DMS79 treated with DMSO at 0.1 percent for 48 hours (cell line): ENCODE measurements around the gene GPSM1.

Experiments
- DNase-seq: peaks from one replicate; lab custom pipeline; 2025; lab: John Stamatoyannopoulos, UW

Gene GPSM1

DNA sequence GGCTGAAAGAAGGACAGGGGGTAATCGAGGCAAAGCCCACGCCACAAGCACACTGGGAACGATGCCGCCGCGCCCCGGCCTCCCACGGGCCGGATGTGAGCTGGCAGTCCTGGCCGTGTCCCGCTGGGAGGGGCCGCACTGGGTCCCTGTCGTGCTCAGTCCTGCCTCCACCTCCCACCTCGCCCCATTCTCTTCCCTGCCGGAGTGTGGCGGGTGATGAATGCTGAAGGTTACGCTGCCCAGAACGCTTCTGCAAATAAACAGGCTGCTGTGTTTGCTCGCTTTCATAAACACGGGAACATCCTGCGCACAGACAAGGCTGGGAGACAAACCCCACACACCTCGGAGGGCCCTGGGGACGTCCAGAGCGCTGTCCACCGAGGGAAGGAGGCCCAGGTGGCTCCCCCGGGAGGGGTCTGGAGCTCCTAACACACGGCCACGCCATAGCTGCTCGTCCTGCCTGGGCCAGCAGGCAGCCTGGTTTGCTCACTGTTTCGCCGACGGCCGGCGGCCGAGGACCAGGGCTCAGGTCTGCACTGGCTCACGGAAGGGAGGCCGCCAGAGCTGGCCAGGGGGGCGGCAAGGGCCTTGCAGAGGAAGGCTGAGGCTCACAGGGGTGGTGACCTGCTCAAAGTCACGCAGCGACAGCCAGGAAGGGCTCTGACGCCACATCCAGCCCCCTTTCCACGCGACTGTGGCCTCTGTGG lies 33.9 kb downstream of the GPSM1 start:
- DNase-seq: no peak

DNA sequence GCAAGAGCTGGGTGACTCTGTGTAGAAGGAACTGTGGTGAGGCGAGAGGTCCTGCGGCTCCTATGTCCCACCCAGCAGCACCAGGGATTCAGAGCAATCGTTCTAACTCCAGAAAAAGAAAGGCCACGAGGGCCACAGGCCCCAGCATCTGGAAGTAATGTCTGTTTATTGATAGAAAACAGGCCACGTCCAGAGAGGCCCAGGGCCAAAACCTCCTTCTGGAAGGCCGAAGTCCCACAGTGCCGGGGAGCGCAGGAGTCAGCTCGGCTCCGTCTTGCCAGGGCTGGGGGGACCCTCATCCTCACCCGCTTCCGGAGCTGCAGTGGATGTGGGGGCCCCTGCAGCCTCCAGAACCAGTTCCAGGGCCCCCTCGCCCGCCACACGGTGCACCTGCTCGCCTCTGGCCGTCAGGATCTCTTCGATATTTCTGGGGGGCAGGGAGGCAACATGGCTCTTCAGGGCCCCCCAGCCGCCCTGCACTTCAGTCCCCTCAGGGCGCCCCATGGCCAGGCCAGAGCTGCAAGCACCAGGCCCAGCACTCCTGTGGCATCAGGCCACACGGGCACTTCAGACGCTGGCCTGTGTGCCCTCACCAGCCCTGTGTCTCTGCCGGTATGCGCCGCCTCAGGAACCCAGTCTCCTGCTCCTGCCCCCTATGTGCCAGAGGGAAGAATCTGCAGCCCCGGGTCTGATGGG lies 34.6 kb downstream of the GPSM1 start:
- no peak for DNase-seq

DNA sequence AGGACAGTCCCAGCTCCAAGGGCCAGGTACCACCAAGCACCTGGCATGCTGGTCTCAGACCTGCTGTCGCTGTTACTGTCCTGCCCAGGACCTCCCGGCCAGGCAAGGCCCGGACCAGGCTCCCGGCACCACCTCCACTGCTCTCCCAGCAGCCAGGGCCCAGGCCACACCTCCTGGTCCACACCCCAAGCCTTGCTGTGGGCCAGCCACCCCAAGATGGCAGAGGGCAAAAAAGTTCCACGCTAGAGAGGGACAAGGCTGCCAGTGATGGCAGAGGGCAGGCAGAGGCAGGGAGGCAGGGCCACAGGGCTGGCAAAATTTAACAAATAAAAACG lies 35.1 kb downstream of the GPSM1 start:
- no peak for DNase-seq

DNA sequence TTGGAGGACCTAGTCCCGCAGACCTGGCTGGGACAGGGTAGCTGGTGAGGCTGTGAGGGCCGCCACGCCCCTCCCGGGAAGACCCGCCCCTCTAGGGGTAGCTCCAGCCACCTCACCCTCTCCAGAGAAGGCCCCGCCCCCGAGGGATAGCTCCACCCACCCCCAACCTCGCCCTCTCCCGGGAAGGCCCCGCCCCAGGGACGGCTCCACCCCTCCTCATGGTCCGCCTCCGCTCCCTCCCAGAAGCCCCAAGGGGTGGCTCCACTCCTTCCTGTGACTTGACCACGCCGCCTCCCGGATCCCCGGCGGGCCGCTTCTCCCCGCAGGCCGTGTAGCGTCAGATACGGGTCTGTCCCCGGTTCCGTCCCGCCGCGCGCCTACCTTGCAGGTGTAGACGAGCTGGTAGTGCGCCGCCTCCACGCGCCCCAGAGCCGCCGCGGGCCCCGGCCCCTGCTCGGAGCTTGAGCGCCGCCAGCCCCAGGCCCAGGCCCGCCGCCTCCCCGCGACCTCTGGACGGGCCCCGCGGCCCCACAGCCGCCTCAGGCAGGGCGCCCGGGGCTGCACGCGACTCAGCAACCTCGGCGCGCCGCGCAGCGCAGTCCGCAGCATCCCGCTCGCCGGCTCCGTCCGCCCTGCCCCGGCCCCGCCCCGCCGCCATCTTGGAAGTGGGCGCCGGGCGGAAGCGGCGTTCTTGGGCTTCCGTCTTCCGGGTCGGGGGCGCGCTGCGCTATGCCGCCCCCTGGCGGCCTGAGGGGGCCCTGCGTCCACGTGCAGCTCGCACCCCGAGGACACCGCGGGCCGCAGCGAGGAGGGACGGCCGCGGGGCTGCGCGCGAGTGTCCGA lies 36.0 kb downstream of the GPSM1 start, which contains the start of gene DNLZ:
Gene DNLZ (minus strand): TSS at position 639 of the 843 bp plus-strand sequence. CDS start 30 bp downstream, at position 609.
- DNase-seq: peak; percentile 78

DNA sequence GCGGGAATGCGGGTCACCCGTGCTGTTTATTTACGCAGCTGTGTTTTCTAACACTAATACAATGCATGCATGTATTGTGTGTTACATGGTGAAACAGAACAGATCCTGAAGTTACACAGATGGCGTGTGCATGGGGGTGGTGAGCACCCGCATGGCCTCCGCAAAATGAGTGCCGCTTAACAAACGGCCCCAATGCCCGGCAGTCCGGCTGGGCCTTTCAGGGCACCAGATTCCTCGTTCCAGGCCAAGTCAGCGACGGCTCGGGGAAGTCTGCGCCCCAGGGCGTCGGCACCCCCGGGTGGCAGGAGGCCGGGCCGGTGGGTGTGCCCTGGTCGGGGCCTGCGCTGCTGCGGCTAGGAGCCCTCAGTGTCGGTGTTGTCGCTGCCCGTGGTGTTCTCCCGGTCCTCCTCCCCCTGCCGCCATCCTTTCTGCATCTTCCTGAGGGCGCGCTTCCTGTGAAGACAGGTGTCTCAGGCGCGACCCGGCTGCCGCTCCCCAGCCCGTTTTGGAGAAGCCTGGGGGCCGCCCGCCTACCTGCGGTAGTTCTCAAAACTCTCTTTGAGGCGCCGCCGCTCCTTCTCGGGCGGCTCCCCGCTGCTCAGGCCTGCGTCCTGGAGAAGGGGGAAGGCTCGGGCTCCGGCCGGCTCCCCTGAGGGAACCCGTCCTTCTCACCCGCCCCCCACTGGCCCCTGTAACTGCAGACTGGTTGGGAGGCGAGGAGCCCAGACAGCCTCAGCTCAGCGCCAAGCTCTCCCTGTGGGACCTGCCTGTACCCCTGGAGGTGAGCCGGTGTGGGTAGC lies 36.8 kb downstream of the GPSM1 start:
- peak; percentile 72 for DNase-seq

DNA sequence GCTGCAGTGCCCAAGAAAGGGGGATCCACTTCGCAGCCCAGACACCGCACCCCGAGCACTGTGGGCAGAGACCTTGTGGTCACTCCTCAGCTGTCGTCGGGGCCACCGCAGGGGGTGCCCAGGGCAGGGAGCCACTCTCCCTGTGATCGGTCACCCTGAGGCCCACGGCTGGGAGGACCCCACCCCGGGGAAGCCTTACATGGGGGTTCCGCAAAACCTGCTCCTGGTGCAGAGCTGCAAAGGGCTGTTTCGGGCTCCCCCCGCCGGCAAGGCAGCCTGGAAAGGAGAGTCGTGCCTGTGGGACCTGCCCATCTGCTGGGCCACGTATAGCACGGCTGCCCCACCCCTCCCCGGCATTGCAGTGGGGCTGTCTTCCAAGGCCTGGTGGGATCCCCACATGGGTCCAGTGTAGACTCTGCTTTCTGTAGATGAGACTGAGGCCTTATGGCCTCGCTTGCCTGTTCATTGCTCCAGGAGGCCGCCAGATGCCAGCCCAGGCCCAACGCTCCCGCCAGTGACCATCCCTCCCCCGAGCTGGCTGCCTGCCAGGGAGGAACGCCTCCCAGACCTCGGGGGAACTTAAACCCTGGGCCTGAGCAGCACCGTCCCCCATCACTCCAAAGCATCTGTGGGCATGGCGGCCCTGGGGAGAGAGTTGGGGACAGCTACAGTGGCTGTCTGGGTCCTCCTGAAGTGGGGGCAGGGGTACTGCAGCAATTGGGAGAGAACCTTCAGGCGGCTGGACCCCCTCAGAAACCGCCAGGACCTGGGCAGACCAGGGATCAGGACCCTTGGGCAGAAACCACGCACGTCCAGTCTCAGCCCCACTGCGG lies 37.8 kb downstream of the GPSM1 start:
- DNase-seq: no peak

DNA sequence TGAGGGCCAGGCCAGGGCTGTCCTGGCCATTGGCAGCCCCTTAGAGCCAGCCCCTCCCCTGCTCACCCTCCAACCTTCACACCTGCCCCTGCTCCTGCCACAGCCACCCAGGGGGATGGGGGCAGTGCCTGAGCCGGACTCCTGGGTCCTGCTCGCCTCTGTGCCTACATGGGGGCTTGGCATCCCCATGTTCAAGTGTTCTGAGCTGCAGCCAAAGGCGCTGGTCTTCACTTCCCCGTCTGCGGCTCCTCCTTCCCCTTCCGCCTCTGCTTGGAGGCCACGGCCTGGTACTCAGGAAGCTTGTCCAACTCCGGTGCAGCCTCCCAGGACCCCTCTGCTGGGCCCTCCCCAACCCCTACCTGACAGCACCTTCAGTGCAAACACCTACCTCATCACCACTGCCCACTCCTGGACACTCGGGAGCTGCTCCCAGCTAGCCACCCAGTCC lies 38.5 kb downstream of the GPSM1 start:
- DNase-seq: no peak

DNA sequence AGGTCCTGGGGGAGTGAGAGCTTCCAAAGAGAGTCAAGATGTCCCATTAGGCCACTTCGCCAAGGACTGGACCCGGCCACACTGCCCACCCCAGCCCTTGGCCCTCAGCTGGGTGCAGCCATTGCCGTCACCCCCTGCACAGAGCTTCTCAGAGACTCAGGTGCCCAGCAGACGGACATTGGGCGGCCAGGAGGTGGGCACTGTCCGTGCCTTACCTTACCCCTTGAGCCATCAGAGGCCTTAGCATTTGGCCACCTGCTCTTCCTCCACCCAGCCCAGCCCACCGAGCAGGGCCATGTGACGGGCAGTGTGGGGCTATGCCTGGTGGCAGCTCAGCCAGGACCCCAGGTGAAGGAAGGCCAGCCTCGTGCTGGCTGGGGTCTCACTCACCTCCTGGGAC lies 39.5 kb downstream of the GPSM1 start:
- DNase-seq: no peak

DNA sequence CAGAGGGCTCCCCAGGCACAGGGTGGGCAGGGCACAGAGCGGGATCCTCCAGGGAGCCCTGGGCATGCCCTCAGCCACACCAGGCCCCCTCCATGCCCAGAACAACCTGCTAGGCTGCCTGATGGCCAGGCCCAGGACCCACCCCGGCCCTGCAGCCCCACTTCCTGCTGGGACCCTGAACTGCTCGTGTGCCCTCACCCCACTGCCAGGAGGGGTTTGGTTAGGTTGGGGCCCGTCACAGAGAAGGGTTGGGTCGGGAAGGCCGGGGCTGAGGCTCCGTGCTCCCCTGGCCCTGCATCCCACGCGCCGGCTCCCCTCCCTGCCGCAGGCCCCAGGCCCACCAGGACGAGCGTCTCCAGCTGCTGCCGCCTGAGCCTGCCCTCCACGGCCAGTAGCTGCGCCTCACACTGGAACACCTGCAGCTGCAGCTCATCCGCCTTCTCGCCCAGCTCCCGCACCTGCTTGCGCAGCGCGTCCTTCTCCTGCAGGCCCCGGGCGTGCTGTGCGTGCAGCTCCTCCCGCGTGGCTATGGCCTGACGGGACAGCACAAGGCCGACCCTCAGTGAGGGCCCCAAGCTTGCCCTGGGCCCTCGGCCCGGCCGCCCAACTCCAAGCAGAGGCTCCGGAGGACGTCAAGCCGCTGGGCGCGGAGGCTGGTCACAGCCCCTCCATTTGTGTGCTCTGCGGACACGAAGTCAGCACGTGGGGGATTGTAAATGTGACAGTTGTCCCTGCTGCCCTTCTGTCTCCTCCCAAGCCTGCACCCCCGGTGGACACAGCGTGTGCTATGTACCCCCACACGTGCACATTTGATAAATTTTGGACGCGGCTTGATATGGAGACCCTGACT lies 40.2 kb downstream of the GPSM1 start:
- no peak for DNase-seq

DNA sequence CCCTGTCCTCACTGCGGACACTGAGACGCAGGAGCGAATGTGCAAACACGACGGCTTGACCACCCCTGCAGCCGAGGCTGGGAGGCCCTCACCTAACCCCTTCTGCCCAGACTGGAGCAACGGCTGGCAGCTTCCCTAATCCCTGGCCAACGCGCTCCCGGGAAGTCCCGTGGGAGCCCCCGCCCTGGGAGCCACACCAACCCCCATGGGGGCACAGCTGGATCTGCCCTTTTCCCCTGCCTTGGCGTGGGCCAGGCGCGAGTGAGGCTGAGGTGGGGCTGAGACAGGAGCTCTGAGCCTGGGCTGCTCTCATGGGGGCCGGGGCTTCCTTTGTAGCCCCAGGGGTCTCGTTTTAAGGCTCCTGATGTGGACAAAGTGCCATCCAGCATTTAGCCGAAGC lies 40.9 kb downstream of the GPSM1 start:
- DNase-seq: no peak

DNA sequence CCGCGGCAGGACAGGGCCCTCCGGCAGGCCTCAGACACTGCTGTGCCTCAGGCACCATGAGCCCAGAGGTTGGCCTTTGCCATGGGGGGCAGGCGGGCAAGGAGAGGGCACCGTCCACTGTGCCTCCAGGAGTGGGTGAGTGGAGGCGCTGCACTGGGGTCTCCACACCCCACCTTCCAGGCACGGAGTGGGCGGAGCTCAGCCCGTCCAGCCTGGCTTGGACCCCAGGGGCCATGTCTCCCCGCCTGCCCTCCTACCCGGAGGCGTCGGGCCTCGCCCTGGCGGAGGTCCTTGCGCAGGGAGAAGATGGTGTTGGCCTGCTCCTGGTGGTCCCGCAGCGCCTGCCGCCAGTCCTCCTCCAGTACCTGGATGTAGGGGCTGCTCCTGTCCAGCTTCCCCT lies 42.7 kb downstream of the GPSM1 start:
- DNase-seq: no peak

DNA sequence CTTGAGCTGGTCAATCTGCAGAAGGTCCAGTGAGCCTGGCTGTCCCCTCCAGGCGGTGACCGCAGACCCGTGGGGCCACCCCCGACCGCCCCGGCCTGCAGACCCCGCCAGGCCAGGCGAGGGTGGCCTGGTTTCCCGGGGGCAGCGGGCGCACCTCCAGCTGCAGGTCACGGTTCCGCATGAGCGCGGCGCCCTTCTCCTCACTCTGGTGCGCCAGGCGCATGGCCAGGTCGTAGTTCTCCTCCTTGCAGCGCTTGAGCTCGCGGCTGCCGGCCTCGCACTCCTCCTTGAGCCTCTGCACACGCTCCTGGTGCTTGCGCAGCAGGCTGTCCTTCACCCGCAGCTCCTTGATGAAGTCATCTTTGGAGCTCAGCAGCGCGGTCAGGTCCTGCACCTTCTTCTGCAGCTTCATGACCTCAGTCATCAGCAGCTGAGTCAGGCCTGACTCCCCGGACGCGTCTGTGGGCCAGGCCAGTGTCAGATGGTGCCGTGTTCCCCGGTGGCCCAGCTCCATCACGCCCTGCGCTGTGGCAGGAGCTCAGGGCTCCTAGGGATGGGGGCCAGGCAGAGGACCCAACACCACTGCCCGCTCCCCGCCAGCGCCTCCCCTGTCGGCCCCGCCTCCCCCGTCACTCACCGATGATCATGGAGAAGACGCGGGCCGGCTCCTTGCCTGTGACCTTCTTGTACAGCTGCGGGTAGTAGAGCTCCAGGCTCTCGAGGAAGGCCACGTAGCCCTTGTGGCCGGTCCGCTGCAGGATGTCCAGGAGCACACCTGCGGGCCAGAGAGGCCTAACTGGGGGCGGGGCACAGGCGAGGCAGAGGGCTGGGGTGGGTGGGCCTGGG lies 43.6 kb downstream of the GPSM1 start:
- no peak for DNase-seq

DNA sequence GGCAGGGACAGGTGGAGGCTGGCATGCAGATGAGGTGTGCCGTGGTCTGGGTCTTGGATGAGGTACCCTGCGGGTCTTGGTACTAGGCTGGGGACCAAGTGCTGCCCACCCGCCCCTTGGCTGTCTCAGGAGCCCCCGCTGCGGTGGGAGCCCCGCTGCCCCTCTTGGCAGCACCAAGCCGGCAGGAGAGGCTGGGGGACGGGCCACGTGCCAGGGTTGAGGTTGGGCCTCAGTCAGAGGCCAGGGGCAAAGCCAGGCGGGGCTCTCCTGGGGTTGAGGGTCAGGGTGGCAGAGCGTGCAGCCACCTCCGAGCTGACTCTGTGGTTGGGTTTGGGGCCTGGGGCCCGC lies 44.2 kb downstream of the GPSM1 start:
- DNase-seq: no peak

DNA sequence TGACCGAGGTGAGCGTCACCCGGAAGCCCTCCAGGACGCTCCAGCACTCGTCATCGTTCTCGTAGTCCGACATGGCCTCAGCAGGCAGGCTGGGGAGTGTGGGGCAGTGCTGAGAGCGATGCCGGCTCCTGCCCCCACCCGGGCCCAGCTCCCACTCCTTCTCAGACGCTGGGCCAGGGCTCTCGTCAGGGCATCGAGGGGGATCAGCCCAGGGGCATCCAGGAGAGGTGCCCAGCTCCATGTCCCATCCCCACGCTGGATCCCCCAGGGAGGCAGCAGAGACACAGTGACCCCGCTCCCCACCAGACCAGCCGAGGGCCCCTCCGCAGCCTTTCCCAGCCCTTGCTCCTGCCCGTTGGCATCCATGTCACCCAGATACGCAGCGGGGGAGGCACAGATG lies 44.7 kb downstream of the GPSM1 start:
- no peak for DNase-seq

DNA sequence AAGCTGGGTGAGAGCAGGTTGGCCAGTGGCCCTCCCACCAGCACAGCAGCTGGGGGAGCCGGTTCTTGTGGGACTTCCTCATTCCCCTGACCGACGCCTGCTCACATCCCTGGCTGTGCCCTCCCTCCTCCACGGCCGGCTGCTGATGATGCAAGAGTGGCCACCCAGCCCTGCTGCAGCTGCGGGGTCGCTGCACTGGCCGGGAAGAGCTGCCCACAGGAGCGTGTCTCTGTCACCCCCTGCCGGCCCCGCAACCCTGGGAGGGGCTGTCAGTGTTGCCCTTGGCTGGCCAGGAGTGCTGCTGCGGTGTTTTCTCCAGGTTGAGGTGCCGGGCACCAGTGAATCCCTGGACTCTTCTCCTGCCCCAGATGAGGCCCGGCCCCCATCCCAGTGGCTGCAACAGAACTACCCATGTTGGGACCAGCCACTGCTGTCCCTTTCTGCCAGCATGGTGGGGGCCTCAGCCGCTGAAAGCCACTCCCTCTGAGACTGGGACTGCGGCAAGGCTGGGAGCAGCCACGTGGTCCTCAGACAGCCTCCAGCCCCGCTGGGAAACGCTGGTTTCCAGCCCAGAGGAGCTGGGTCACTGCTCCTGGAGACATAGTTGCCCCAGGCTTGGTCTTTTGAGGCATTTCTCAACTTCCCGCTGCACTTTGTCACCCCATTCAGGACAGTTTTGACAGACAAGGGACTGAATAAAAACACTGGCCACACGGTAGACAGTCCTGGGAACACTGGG lies 45.4 kb downstream of the GPSM1 start:
- peak; percentile 34 for DNase-seq

DNA sequence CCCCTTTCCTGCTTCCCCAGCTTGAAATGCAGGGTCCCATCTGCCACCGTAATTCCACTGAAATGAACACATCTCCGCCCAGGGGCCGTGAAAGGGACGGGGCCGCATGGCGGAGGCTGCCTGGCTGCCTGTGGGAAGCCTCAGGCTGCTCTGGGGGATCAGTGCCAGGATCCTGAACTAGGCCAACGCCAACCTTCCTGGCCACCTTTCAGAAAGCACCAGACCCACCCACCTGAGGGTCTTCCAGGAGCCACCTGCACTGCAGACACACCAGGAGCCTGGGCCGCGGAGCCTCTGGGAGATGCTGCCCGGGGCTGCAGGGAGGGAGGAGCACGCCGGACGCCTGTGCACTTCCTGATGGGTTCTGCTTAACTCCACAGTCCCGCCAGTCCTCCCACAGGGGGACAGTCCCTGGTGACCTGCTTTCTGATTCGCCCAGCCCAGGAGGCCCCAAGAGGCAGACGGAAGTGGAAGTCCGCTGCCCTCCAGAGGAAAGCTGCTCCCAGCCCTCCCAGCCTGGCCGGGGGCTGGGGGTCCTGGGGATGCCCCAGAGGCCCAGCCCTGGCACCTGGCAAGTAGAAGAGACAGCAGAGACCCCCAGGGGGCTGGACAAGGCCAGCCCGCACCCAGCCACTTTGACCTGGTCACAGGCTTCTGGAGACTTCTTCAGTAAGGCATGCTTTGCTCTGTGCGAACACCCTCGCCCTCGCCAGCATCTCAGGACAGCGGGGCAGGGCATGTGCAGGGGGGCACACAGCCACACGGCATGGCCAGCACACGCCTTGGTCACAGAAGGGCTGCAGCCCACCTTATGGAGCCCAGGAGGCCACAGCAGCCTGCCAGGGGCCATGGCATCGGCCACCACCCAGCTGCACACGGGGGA lies 46.2 kb downstream of the GPSM1 start, which contains the start of gene CARD9:
Gene CARD9 (minus strand): TSS at position 370 of the 883 bp plus-strand sequence. CDS start 1,591 bp downstream, outside the sequence.
- DNase-seq: no peak

DNA sequence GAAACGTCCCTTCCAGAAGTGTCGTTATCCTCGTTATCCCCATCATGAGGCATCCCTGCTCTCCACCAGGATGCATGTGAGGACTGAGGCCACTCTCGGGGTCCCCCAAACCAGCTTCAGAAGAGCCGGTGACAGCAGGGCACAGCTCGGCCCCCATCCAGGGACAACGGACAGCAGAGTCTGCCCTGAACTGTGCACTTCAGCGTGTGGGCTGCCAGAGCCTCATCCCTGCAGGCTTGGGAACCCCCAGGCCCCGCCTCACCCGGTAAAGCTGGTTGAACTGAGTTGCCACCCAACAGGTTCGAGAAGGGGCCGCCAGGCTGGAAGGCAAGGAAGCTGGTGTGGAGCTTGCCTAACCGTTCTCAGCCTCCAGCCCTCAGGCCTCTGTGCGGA lies 46.8 kb downstream of the GPSM1 start:
- DNase-seq: no peak
